ENCODE data around the gene LST1.

LST1 gene

DNA sequence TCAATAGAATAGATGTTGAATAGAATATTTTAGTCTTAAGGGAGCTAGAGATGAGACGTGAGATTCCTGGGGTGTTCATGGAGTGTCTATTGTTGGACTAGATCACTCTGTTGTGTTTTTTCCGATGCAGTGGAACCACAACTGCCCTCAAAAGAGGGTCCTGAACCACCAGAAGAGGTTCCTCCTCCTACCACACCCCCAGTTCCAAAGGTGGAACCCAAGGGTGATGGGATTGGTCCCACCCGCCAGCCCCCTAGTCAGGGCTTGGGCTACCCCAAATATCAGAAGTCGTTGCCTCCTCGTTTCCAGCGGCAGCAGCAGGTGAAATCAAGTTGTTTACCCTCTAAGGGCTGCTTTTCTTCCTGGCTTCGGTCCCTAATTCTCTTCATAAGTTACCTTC is 42.9 kb downstream of the LST1 start:
- TF ChIP-seq CSDC2 (CRISPR knock-in tag; IDR thresholded peaks at IDR 0.05) = no peak
- no peak for TF ChIP-seq PATZ1 (CRISPR knock-in tag; IDR thresholded peaks at IDR 0.05; ENCODE audit: borderline replicate concordance)
- no peak for TF ChIP-seq GLIS3 (CRISPR knock-in tag; IDR thresholded peaks at IDR 0.05)
- no peak for TF ChIP-seq ZNF565 (CRISPR knock-in tag; conservative IDR thresholded peaks at IDR 0.05; ENCODE audit: low read depth)
- TF ChIP-seq, protein P1, sequence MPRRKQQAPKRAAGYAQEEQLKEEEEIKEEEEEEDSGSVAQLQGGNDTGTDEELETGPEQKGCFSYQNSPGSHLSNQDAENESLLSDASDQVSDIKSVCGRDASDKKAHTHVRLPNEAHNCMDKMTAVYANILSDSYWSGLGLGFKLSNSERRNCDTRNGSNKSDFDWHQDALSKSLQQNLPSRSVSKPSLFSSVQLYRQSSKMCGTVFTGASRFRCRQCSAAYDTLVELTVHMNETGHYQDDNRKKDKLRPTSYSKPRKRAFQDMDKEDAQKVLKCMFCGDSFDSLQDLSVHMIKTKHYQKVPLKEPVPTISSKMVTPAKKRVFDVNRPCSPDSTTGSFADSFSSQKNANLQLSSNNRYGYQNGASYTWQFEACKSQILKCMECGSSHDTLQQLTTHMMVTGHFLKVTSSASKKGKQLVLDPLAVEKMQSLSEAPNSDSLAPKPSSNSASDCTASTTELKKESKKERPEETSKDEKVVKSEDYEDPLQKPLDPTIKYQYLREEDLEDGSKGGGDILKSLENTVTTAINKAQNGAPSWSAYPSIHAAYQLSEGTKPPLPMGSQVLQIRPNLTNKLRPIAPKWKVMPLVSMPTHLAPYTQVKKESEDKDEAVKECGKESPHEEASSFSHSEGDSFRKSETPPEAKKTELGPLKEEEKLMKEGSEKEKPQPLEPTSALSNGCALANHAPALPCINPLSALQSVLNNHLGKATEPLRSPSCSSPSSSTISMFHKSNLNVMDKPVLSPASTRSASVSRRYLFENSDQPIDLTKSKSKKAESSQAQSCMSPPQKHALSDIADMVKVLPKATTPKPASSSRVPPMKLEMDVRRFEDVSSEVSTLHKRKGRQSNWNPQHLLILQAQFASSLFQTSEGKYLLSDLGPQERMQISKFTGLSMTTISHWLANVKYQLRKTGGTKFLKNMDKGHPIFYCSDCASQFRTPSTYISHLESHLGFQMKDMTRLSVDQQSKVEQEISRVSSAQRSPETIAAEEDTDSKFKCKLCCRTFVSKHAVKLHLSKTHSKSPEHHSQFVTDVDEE (CRISPR knock-in tag; IDR thresholded peaks at IDR 0.05) = no peak
- no peak for TF ChIP-seq RARB (CRISPR knock-in tag; IDR thresholded peaks at IDR 0.05)
- no peak for TF ChIP-seq ZFP3 (CRISPR knock-in tag; IDR thresholded peaks at IDR 0.05)
- no peak for TF ChIP-seq ARNTL (CRISPR knock-in tag; IDR thresholded peaks at IDR 0.05; ENCODE audit: borderline replicate concordance, low read depth)
- TF ChIP-seq PPARA (CRISPR knock-in tag; IDR thresholded peaks at IDR 0.05; ENCODE audit: borderline replicate concordance) = no peak
- no peak for TF ChIP-seq ZNF70 (CRISPR knock-in tag; IDR thresholded peaks at IDR 0.05)
- no peak for TF ChIP-seq BACH2 (CRISPR knock-in tag; IDR thresholded peaks at IDR 0.05; ENCODE audit: borderline replicate concordance)
- no peak for TF ChIP-seq TOX (CRISPR knock-in tag; IDR thresholded peaks at IDR 0.05; ENCODE audit: borderline replicate concordance)
- TF ChIP-seq ZC3H10 (CRISPR knock-in tag; IDR thresholded peaks at IDR 0.05) = no peak
- no peak for TF ChIP-seq SNAI2 (CRISPR knock-in tag; IDR thresholded peaks at IDR 0.05)
- no peak for TF ChIP-seq ESRRG (CRISPR knock-in tag; IDR thresholded peaks at IDR 0.05)
- no peak for TF ChIP-seq TCF4 (CRISPR knock-in tag; IDR thresholded peaks at IDR 0.05; ENCODE audit: borderline replicate concordance)
- no peak for TF ChIP-seq ZFP30 (CRISPR knock-in tag; IDR thresholded peaks at IDR 0.05)
- no peak for TF ChIP-seq OSR1 (CRISPR knock-in tag; IDR thresholded peaks at IDR 0.05)
- no peak for TF ChIP-seq ISL1 (CRISPR knock-in tag; IDR thresholded peaks at IDR 0.05)
- ATAC-seq = no peak

DNA sequence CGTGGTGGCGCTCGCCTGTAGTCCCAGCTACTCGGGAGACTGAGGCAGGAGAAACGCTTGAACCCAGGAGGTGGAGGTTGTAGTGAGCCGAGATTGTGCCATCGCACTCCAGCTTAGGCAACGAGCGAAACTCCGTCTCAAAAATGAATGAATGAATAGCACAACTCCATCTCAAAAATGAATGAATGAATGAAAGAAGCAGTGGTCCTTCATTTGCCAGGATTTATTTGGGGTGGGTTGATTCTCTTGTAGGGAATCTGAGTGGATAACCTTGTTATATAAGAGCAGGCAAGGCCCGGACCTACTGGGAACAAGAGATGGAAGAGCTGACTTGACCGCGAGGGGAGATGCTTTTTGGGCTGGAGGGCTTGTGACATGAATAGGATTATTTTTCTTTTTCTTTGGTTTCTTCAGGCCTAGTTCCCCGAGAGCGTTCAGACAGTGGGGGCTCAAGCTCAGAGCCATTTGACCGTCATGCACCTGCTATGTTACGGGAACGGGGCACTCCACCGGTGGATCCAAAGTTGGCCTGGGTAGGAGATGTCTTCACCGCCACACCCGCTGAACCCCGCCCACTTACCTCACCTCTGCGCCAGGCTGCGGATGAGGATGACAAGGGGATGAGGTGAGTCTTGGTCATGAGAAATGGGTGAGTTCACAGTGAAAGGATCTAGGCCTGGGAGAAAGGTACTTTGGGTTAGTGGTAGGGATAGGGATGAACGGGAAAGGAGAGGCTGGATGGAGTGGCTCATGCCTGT is 44.3 kb downstream of the LST1 start:
- TF ChIP-seq TCF4 (CRISPR knock-in tag; IDR thresholded peaks at IDR 0.05; ENCODE audit: borderline replicate concordance) (no peak), ZNF70 (CRISPR knock-in tag; IDR thresholded peaks at IDR 0.05) (no peak), PPARA (CRISPR knock-in tag; IDR thresholded peaks at IDR 0.05; ENCODE audit: borderline replicate concordance) (no peak), POU6F1 (CRISPR knock-in tag; IDR thresholded peaks at IDR 0.05; ENCODE audit: borderline replicate concordance, low read depth) (no peak), CSDC2 (CRISPR knock-in tag; IDR thresholded peaks at IDR 0.05) (no peak), ZFP30 (CRISPR knock-in tag; IDR thresholded peaks at IDR 0.05) (no peak), OSR1 (CRISPR knock-in tag; IDR thresholded peaks at IDR 0.05) (no peak), SNAI2 (CRISPR knock-in tag; IDR thresholded peaks at IDR 0.05) (no peak), PATZ1 (CRISPR knock-in tag; IDR thresholded peaks at IDR 0.05; ENCODE audit: borderline replicate concordance) (no peak), RARB (CRISPR knock-in tag; IDR thresholded peaks at IDR 0.05) (no peak), BACH2 (CRISPR knock-in tag; IDR thresholded peaks at IDR 0.05; ENCODE audit: borderline replicate concordance) (no peak), GLIS3 (CRISPR knock-in tag; IDR thresholded peaks at IDR 0.05) (no peak), ZC3H10 (CRISPR knock-in tag; IDR thresholded peaks at IDR 0.05) (no peak), ARNTL (CRISPR knock-in tag; IDR thresholded peaks at IDR 0.05; ENCODE audit: borderline replicate concordance, low read depth) (no peak), ZNF565 (CRISPR knock-in tag; conservative IDR thresholded peaks at IDR 0.05; ENCODE audit: low read depth) (no peak)
- no peak for ATAC-seq

DNA sequence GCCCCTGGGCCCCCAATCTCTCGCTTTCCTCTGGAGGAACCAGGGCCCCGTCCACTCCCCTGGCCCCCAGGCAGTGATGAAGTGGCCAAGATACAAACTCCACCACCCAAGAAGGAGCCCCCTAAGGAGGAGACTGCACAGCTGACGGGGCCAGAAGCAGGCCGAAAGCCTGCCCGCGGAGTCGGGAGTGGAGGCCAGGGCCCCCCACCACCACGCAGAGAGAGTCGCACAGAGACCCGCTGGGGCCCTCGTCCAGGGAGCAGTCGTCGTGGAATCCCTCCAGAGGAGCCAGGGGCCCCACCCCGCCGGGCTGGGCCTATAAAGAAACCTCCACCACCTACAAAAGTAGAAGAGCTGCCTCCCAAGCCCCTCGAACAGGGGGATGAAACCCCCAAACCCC is 45.1 kb downstream of the LST1 start:
- no peak for ATAC-seq
- TF ChIP-seq GLIS3 (CRISPR knock-in tag; IDR thresholded peaks at IDR 0.05) = no peak
- TF ChIP-seq, protein P1 (CRISPR knock-in tag; IDR thresholded peaks at IDR 0.05) = no peak
- no peak for TF ChIP-seq ZFP3 (CRISPR knock-in tag; IDR thresholded peaks at IDR 0.05)
- TF ChIP-seq ISL1 (CRISPR knock-in tag; IDR thresholded peaks at IDR 0.05) = no peak
- TF ChIP-seq ZNF8 (CRISPR knock-in tag; IDR thresholded peaks at IDR 0.05) = no peak
- TF ChIP-seq TCF4 (CRISPR knock-in tag; IDR thresholded peaks at IDR 0.05; ENCODE audit: borderline replicate concordance) = no peak
- no peak for TF ChIP-seq RARB (CRISPR knock-in tag; IDR thresholded peaks at IDR 0.05)
- no peak for TF ChIP-seq CSDC2 (CRISPR knock-in tag; IDR thresholded peaks at IDR 0.05)
- TF ChIP-seq ZNF70 (CRISPR knock-in tag; IDR thresholded peaks at IDR 0.05) = no peak
- TF ChIP-seq PPARA (CRISPR knock-in tag; IDR thresholded peaks at IDR 0.05; ENCODE audit: borderline replicate concordance) = no peak
- TF ChIP-seq ZC3H10 (CRISPR knock-in tag; IDR thresholded peaks at IDR 0.05) = no peak
- TF ChIP-seq ZNF565 (CRISPR knock-in tag; conservative IDR thresholded peaks at IDR 0.05; ENCODE audit: low read depth) = no peak
- no peak for TF ChIP-seq ARNTL (CRISPR knock-in tag; IDR thresholded peaks at IDR 0.05; ENCODE audit: borderline replicate concordance, low read depth)
- TF ChIP-seq CSRNP3 (CRISPR knock-in tag; IDR thresholded peaks at IDR 0.05) = no peak

Data from SK-N-SH treated with all-trans-retinoic acid at 6 μM for 48 hours (cell line).